HCT116 (cell line): ENCODE data around the gene MAP3K8.

Experiments used
- CTCF ChIP-seq, 3 experiments: fragments of 200-600 bp in 1 of 3; sonication (generic) in 1 of 3; IDR thresholded peaks in 2 of 3; conservative IDR thresholded peaks in 1 of 3; 2 replicates each; pipeline ENCODE4 v1.5.1; 2012 to 2017; ENCODE audit warnings: low read depth in 2 of 3, low read length in 2 of 3, antibody characterized with exemption in 1 of 3, borderline replicate concordance in 1 of 3, control low read depth in 1 of 3, mild to moderate bottlenecking in 1 of 3, mixed read lengths in 1 of 3, mixed run types in 1 of 3, moderate library complexity in 1 of 3; ENCODE audit not compliant: insufficient read depth in 1 of 3
- JUND ChIP-seq: IDR thresholded peaks from 2 replicates; pipeline ENCODE4 v1.6.1; 2012
- POLR2A ChIP-seq: IDR thresholded peaks from 2 replicates; pipeline ENCODE4 v1.7.0; 2011; ENCODE audit warnings: borderline replicate concordance; ENCODE audit not compliant: insufficient read depth, insufficient read length; ENCODE audit errors: extremely low read depth
- REST ChIP-seq: IDR thresholded peaks from 2 replicates; pipeline ENCODE4 v1.6.1; 2012; ENCODE audit warnings: low read depth
- ZNF274 ChIP-seq: fragments of 200-500 bp; sonication (Bioruptor generic); IDR thresholded peaks from 2 replicates; pipeline ENCODE4 v1.6.1; 2014; ENCODE audit warnings: mild to moderate bottlenecking, low read depth, low read length, inconsistent platforms

DNA sequence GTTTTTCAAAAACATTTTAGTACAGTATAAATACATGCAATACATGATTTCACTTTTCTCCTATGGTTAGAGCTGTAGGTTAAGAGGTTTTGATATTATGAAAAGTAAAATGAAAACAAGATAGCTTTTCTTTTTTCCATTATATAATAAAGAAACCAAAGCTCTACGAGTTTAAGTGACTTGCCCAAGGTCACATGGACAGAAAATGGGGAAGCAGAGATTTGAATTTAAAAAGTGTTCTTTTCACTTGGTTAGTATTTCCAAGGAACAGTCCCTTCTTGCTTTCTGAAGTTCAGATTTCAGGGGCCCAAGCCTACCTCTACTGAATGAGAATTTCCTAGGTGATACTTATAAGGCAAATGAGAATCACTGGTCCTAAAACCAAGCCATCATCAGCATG is 13.2 kb upstream of the MAP3K8 start:
- TF ChIP-seq CTCF (IDR thresholded peaks at IDR 0.05 in 2 of 3, conservative IDR thresholded peaks at IDR 0.05 in 1 of 3; ENCODE audit: borderline replicate concordance in 1 of 3, insufficient read depth in 1 of 3, low read depth in 2 of 3, low read length in 2 of 3) (no peak), JUND (no peak), REST (no peak), POLR2A (no peak), ZNF274 (no peak)
